Brain microvascular endothelial cell (primary cell): ENCODE measurements around the gene DUSP23.

Experiments
- DNase-seq: peaks from one replicate; pipeline ENCODE4 v3.0.0-alpha.2; 2020
- H3K27ac ChIP-seq: fragments of 250-450 bp; sonication (Bioruptor Pico); 2 replicates; pipeline ENCODE4 v1.5.1; 2020; ENCODE audit warnings: mild to moderate bottlenecking, moderate library complexity
- H3K27me3 ChIP-seq: fragments of 250-450 bp; sonication (Bioruptor Pico); replicated peaks from 2 replicates; pipeline ENCODE4 v1.5.1; 2020; ENCODE audit warnings: mild to moderate bottlenecking
- H3K36me3 ChIP-seq: fragments of 250-450 bp; sonication (Bioruptor Pico); replicated peaks from 2 replicates; pipeline ENCODE4 v1.5.1; 2020; ENCODE audit warnings: mild to moderate bottlenecking
- H3K4me3 ChIP-seq: 2 replicates; pipeline ENCODE4 v1.5.1; 2011; ENCODE audit warnings: low read depth, mild to moderate bottlenecking, control low read depth, low read length, moderate library complexity
- CTCF ChIP-seq: IDR thresholded peaks from 2 replicates; pipeline ENCODE4 v1.5.1; 2011; ENCODE audit warnings: low read depth, mild to moderate bottlenecking, moderate library complexity, low read length, control low read depth, inconsistent platforms; ENCODE audit errors: missing control alignments
- in situ Hi-C: cut with HindIII; loops from 2 replicates; pipeline ENCODE4 v1.10.0; 2017; ENCODE audit warnings: low sequenced_read_pairs, low pct_ligation_motif_present

The DUSP23 gene

GRCh38 chr1:159749630-159750029 lies 31.1 kb upstream of the DUSP23 start:
- H3K4me3 ChIP-seq = no peak overlapping the region
- no peaks in the 10 kb centered on the region for H3K36me3 ChIP-seq
- no peak for DNase-seq
- H3K27me3 ChIP-seq = no peaks in the 10 kb centered on the region
- in situ Hi-C loops = no loop called here
- H3K27ac ChIP-seq = no peak overlapping the region
- no peak for TF ChIP-seq CTCF

- in situ Hi-C loops = no loop called here
- H3K27ac ChIP-seq = no peak overlapping the region
- H3K36me3 ChIP-seq = no peaks in the 10 kb centered on the region
- no peak for DNase-seq
- no peaks in the 10 kb centered on the region for H3K27me3 ChIP-seq
- TF ChIP-seq CTCF = no peak
- H3K4me3 ChIP-seq = no peak overlapping the region
Measured at GRCh38 chr1:159750621-159751020, 30.1 kb upstream of the DUSP23 start.

- in situ Hi-C loops = no loop called here
- no peak for DNase-seq
- Histone ChIP-seq H3K36me3 (no peaks in the 10 kb centered on the region), H3K27ac (no peak overlapping the region), H3K4me3 (no peak overlapping the region), H3K27me3 (no peaks in the 10 kb centered on the region)
- no peak for TF ChIP-seq CTCF
Measured at GRCh38 chr1:159751031-159751430, 29.7 kb upstream of the DUSP23 start.

GRCh38 chr1:159752135-159752580 lies 28.6 kb upstream of the DUSP23 start:
- in situ Hi-C loops = no loop called here
- no peak for TF ChIP-seq CTCF
- no peak for DNase-seq
- Histone ChIP-seq H3K36me3 (no peaks in the 10 kb centered on the region), H3K27ac (no peak overlapping the region), H3K4me3 (no peak overlapping the region), H3K27me3 (no peaks in the 10 kb centered on the region)

- Histone ChIP-seq H3K27me3 (no peaks in the 10 kb centered on the region), H3K4me3 (no peak overlapping the region), H3K27ac (no peak overlapping the region), H3K36me3 (no peaks in the 10 kb centered on the region)
- DNase-seq = no peak
- in situ Hi-C loops = no loop called here
- TF ChIP-seq CTCF = no peak
Measured at GRCh38 chr1:159753386-159753785, 27.4 kb upstream of the DUSP23 start.

GRCh38 chr1:159755451-159756007 lies 25.2 kb upstream of the DUSP23 start:
- H3K27me3 ChIP-seq = no peaks in the 10 kb centered on the region
- no peaks in the 10 kb centered on the region for H3K36me3 ChIP-seq
- in situ Hi-C loops = no loop called here
- no peak for DNase-seq
- no peak for TF ChIP-seq CTCF
- no peak overlapping the region for H3K27ac ChIP-seq
- H3K4me3 ChIP-seq = no peak overlapping the region
